CD4-positive, alpha-beta T cell (primary cell): ENCODE data around the gene DPH7. TPM values are rescaled to one million over a fixed set of nuclear protein-coding genes. Genes with fewer than 3 reads are reported as not detected.

ENCODE experiments used
- ATAC-seq: fragments of 200-7000 bp; cut with Tn5 transposase; one replicate; pipeline ENCODE4 v1.10.0; 2022; ENCODE audit warnings: mild to moderate bottlenecking; ENCODE audit not compliant: poor library complexity
- CTCF ChIA-PET: fragments of 350-600 bp; sonication (Branson Sonifier 250); formaldehyde crosslinking; loops from one replicate; lab custom pipeline; 2021; ENCODE audit warnings: antibody characterized with exemption, inconsistent platforms; lab: Charles Lee
- POLR2A ChIA-PET: fragments of 350-600 bp; sonication (Branson Sonifier 250); formaldehyde crosslinking; loops from one replicate; lab custom pipeline; 2021; ENCODE audit warnings: antibody characterized with exemption, inconsistent platforms; lab: Charles Lee
- DNase-seq, 14 experiments: peaks; one replicate each; pipeline ENCODE4 v3.0.0-alpha.2; 2013 to 2020; ENCODE audit warnings: mixed read lengths in 2 of 14
- H3K27ac ChIP-seq, 2 donors: one replicate each; pipeline versions ENCODE4 v1.5.1 to v1.7.0; 2013; ENCODE audit warnings: low read length in 2 of 2, low read depth in 1 of 2, mild to moderate bottlenecking in 1 of 2
- H3K27me3 ChIP-seq, 2 experiments: 1 replicate in 1 of 2; 2 replicates in 1 of 2; pipeline versions ENCODE4 v1.6.1 to v1.7.0; 2013; ENCODE audit warnings: low read length in 2 of 2, control low read depth in 1 of 2, mild to moderate bottlenecking in 1 of 2, moderate library complexity in 1 of 2; ENCODE audit not compliant: insufficient read depth in 2 of 2, control insufficient read depth in 1 of 2
- H3K36me3 ChIP-seq: one replicate; pipeline ENCODE4 v1.6.1; 2013; ENCODE audit warnings: low read length, control low read depth; ENCODE audit not compliant: insufficient read depth
- H3K4me1 ChIP-seq: one replicate; pipeline ENCODE4 v1.6.1; 2013; ENCODE audit warnings: low read length, control low read depth; ENCODE audit not compliant: insufficient read depth
- H3K4me3 ChIP-seq: one replicate; pipeline ENCODE4 v1.5.1; 2013; ENCODE audit warnings: mild to moderate bottlenecking, low read length, moderate library complexity
- H3K9me3 ChIP-seq, 2 experiments: 1 replicate in 1 of 2; 2 replicates in 1 of 2; pipeline versions ENCODE4 v1.6.1 to v1.7.0; 2013; ENCODE audit warnings: low read length in 2 of 2, mild to moderate bottlenecking in 2 of 2, control low read depth in 1 of 2, moderate library complexity in 1 of 2; ENCODE audit not compliant: control insufficient read depth in 1 of 2, insufficient read depth in 1 of 2
- H3K27ac Mint-ChIP-seq: one replicate; pipeline ENCODE4 v1.8.0; 2020; ENCODE audit warnings: mixed read lengths
- H3K27me3 Mint-ChIP-seq: one replicate; pipeline ENCODE4 v1.8.0; 2021; ENCODE audit warnings: mixed read lengths
- H3K36me3 Mint-ChIP-seq: one replicate; pipeline ENCODE4 v1.8.0; 2021; ENCODE audit warnings: low read depth, mixed read lengths
- H3K4me1 Mint-ChIP-seq: one replicate; pipeline ENCODE4 v1.8.0; 2021; ENCODE audit warnings: low read depth, mixed read lengths
- H3K4me3 Mint-ChIP-seq: one replicate; pipeline ENCODE4 v1.8.0; 2020; ENCODE audit warnings: mild to moderate bottlenecking, mixed read lengths
- H3K9me3 Mint-ChIP-seq: one replicate; pipeline ENCODE4 v1.8.0; 2020; ENCODE audit warnings: mixed read lengths
- intact Hi-C, 2 experiments: fragments of 100-400 bp; cut with DNase I in 1 of 2; cut with micrococcal nuclease in 1 of 2; formaldehyde crosslinking; loops; one replicate each; pipeline versions ENCODE4 v1.15.1 to v1.9.0; 2023 to 2025; cut with DNase I, micrococcal nuclease
- total RNA-seq, 174 experiments: library from RNA in 2 of 174; stranded (reverse) in 2 of 174; gene quantifications; one replicate each; pipeline ENCODE4 v1.2.3 and lab custom pipeline; 2021 to 2026
- TF ChIP-seq, protein P1 (sequence below): fragments of 200-600 bp; IDR thresholded peaks from one replicate; pipeline ENCODE4 v1.8.0; 2022; ENCODE audit warnings: antibody characterized with exemption, mild to moderate bottlenecking

Gene DPH7
- total RNA-seq, 2 experiments from 2014 or later = 36.4 to 36.8 TPM

DNA sequence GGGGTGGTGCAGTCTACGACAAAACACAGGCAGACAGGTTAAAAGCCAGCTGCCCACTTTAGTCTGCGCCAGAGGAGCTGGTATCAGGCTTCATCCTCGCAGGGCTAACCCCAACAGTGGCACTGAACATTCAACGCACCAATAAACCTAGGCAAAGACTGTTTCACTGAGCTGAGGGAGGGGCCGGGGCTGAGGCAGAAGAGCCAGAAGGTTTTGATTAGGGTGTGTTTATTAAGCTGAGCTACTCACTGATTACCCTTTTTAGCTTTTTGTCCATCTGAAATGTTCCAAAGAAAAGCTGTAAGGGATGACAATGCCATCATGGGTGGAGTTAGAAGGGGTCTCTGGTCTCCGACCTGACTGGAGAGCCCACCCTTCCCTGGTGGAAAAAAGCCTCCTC, 10.2 kb upstream of the DPH7 start:
- ATAC-seq (no peak), DNase-seq (no peak)
- no peak overlapping the region for H3K27ac ChIP-seq
- Mint-ChIP-seq H3K27me3 (no peaks in the 10 kb centered on the region), H3K4me1 (peaks cover 17% of the 10 kb centered on the region), H3K36me3 (peaks cover 24% of the 10 kb centered on the region), H3K4me3 (peak overlapping the region; percentile 92), H3K27ac (no peak overlapping the region), H3K9me3 (no peaks in the 10 kb centered on the region)
- H3K27me3 ChIP-seq = no peaks in the 10 kb centered on the region
- intact Hi-C loops = no loop called here
- H3K9me3 ChIP-seq = no peaks in the 10 kb centered on the region
- H3K36me3 ChIP-seq = peaks cover 23% of the 10 kb centered on the region
- TF ChIP-seq, protein P1, sequence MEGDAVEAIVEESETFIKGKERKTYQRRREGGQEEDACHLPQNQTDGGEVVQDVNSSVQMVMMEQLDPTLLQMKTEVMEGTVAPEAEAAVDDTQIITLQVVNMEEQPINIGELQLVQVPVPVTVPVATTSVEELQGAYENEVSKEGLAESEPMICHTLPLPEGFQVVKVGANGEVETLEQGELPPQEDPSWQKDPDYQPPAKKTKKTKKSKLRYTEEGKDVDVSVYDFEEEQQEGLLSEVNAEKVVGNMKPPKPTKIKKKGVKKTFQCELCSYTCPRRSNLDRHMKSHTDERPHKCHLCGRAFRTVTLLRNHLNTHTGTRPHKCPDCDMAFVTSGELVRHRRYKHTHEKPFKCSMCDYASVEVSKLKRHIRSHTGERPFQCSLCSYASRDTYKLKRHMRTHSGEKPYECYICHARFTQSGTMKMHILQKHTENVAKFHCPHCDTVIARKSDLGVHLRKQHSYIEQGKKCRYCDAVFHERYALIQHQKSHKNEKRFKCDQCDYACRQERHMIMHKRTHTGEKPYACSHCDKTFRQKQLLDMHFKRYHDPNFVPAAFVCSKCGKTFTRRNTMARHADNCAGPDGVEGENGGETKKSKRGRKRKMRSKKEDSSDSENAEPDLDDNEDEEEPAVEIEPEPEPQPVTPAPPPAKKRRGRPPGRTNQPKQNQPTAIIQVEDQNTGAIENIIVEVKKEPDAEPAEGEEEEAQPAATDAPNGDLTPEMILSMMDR = no peak
- CTCF ChIA-PET = no interaction called here
- H3K4me3 ChIP-seq = no peak overlapping the region
- H3K4me1 ChIP-seq = peaks cover 21% of the 10 kb centered on the region
- POLR2A ChIA-PET = interaction anchor here (0.9 to 1.9 kb wide), 2 partner anchors 10 to 16 kb away, joined by 3 to 8 read pairs; partner anchors contain the start of gene DPH7

DNA sequence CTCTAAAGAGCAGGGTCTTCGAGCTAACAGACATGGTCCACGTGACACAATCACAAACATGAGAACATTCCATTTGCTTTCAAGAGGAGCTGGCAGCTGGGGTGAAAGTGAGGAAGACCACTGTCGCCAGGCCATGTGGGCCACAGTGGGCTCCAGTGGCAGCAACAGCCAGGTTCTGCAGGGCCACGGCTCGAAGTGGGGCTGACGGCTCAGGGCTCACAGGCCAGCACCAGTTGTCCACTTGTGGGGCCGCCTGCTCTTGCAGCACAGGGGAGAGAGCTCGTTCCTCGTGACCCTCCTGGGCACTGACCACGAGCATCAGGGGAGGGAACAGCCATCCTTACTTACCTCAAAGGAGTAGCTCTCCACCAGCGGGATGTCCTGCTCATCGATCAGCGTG, 9.6 kb upstream of the DPH7 start:
- H3K27ac Mint-ChIP-seq = no peak overlapping the region
- no peak for ATAC-seq
- ChIA-PET POLR2A (interaction anchor here (0.9 to 1.9 kb wide), 2 partner anchors 9 to 17 kb away, joined by 3 to 8 read pairs; partner anchors contain the start of gene DPH7), CTCF (no interaction called here)
- Histone ChIP-seq H3K27me3 (no peaks in the 10 kb centered on the region), H3K27ac (no peak overlapping the region), H3K36me3 (peaks cover 27% of the 10 kb centered on the region), H3K9me3 (no peaks in the 10 kb centered on the region), H3K4me3 (no peak overlapping the region), H3K4me1 (peaks cover 21% of the 10 kb centered on the region)
- peak overlapping the region; percentile 78 for H3K4me3 Mint-ChIP-seq
- no peaks in the 10 kb centered on the region for H3K27me3 Mint-ChIP-seq
- intact Hi-C loops = no loop called here
- H3K9me3 Mint-ChIP-seq = no peaks in the 10 kb centered on the region
- peaks cover 25% of the 10 kb centered on the region for H3K36me3 Mint-ChIP-seq
- no peak for DNase-seq
- H3K4me1 Mint-ChIP-seq = peaks cover 17% of the 10 kb centered on the region
- TF ChIP-seq, protein P1 = no peak

DNA sequence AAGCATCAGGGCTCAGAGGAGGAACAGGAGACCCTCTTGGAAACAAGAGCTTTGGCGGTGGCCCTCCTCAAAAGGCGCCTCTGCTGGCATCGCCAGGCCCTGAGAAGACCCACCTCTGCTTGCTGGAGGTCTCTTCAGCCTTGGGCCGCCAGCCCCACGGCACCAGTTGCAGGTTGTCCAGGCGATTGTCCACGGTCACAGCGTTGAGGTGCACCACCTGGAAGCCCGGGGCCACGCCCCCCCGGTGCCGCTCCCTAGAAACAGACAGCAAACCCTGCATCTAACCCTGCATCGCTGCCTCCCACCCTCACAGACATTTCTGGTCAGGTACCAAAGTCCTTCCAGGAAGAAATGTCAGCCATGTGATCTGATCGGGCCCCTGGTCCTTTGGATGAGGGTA, 8.1 kb upstream of the DPH7 start:
- CTCF ChIA-PET = no interaction called here
- peaks cover 38% of the 10 kb centered on the region for H3K36me3 Mint-ChIP-seq
- POLR2A ChIA-PET = interaction anchor here (1.2 kb wide), 1 partner anchor 35 kb away, joined by 3 read pairs; the partner anchor contains the start of gene MRPL41

More for the DNA sequence above, 8.1 kb upstream of the DPH7 start:
- Mint-ChIP-seq H3K9me3 (no peaks in the 10 kb centered on the region), H3K27me3 (no peaks in the 10 kb centered on the region), H3K27ac (no peak overlapping the region), H3K4me1 (peaks cover 17% of the 10 kb centered on the region), H3K4me3 (no peak overlapping the region)
- Histone ChIP-seq H3K36me3 (peaks cover 30% of the 10 kb centered on the region), H3K4me1 (peaks cover 21% of the 10 kb centered on the region), H3K4me3 (no peak overlapping the region), H3K27me3 (no peaks in the 10 kb centered on the region), H3K9me3 (no peaks in the 10 kb centered on the region), H3K27ac (no peak overlapping the region)
- TF ChIP-seq, protein P1 = no peak
- intact Hi-C loops = no loop called here
- ATAC-seq (no peak), DNase-seq (no peak)
